ENCODE results near the gene DSG1.
"Not testable (repeated sequence)": the region's sequence is repeated elsewhere in the genome, so short reads cannot be mapped to it uniquely, and the experiment has no call there.

DSG1 gene

GRCh38 chr18:31353336-31353735, 35.4 kb downstream of the DSG1 start:
- not testable (repeated sequence) for DNase-seq

GRCh38 chr18:31354990-31355389, 37.0 kb downstream of the DSG1 start:
- DNase-seq, result no peak

- DNase-seq, result no peak
Observed at GRCh38 chr18:31356025-31356424, 38.1 kb downstream of the DSG1 start.

- no peak for DNase-seq
Observed at GRCh38 chr18:31364190-31364589, 46.2 kb downstream of the DSG1 start.

GRCh38 chr18:31369478-31369877, 51.5 kb downstream of the DSG1 start:
- no peak for DNase-seq

- DNase-seq, result no peak
Observed at GRCh38 chr18:31371989-31372388, 54.0 kb downstream of the DSG1 start.

- DNase-seq, result no peak
Observed at GRCh38 chr18:31373641-31374040, 55.7 kb downstream of the DSG1 start.

- no peak for DNase-seq
Observed at GRCh38 chr18:31376477-31376876, 58.5 kb downstream of the DSG1 start, which contains the start of gene DSG4. TSS of gene DSG4 (plus strand) at chr18:31376777. CDS start at chr18:31376912, 135 bp downstream.

GRCh38 chr18:31380912-31381311, 63.0 kb downstream of the DSG1 start:
- DNase-seq, result no peak

GRCh38 chr18:31382107-31382506, 64.1 kb downstream of the DSG1 start:
- no peak for DNase-seq

GRCh38 chr18:31386741-31387140, 68.8 kb downstream of the DSG1 start:
- DNase-seq, result no peak

GRCh38 chr18:31393286-31393685, 75.3 kb downstream of the DSG1 start:
- no peak for DNase-seq

GRCh38 chr18:31396796-31397612, 79.0 kb downstream of the DSG1 start:
- DNase-seq, result no peak

- no peak for DNase-seq
Observed at GRCh38 chr18:31398191-31398590, 80.2 kb downstream of the DSG1 start.

GRCh38 chr18:31399306-31400032, 81.5 kb downstream of the DSG1 start:
- no peak for DNase-seq

GRCh38 chr18:31401156-31402025, 83.4 kb downstream of the DSG1 start:
- DNase-seq, result no peak

- DNase-seq, result no peak
Observed at GRCh38 chr18:31402026-31402373, 84.0 kb downstream of the DSG1 start.

- DNase-seq, result no peak
Observed at GRCh38 chr18:31403409-31403808, 85.4 kb downstream of the DSG1 start.
